CD4-positive, alpha-beta T cell (primary cell): ENCODE data around the gene RPL32. TPM values are rescaled to one million over a fixed set of nuclear protein-coding genes. Genes with fewer than 3 reads are reported as not detected.

Experiments
- ATAC-seq: fragments of 200-7000 bp; cut with Tn5 transposase; one replicate; pipeline ENCODE4 v1.10.0; 2022; ENCODE audit warnings: mild to moderate bottlenecking; ENCODE audit not compliant: poor library complexity
- CTCF ChIA-PET: fragments of 350-600 bp; sonication (Branson Sonifier 250); formaldehyde crosslinking; loops from one replicate; lab custom pipeline; 2021; ENCODE audit warnings: antibody characterized with exemption, inconsistent platforms; lab: Charles Lee
- POLR2A ChIA-PET: fragments of 350-600 bp; sonication (Branson Sonifier 250); formaldehyde crosslinking; loops from one replicate; lab custom pipeline; 2021; ENCODE audit warnings: antibody characterized with exemption, inconsistent platforms; lab: Charles Lee
- DNase-seq, 14 experiments: peaks; one replicate each; pipeline ENCODE4 v3.0.0-alpha.2; 2013 to 2020; ENCODE audit warnings: mixed read lengths in 2 of 14
- H3K27ac ChIP-seq, 2 donors: one replicate each; pipeline versions ENCODE4 v1.5.1 to v1.7.0; 2013; ENCODE audit warnings: low read length in 2 of 2, low read depth in 1 of 2, mild to moderate bottlenecking in 1 of 2
- H3K27me3 ChIP-seq, 2 experiments: 1 replicate in 1 of 2; 2 replicates in 1 of 2; pipeline versions ENCODE4 v1.6.1 to v1.7.0; 2013; ENCODE audit warnings: low read length in 2 of 2, control low read depth in 1 of 2, mild to moderate bottlenecking in 1 of 2, moderate library complexity in 1 of 2; ENCODE audit not compliant: insufficient read depth in 2 of 2, control insufficient read depth in 1 of 2
- H3K36me3 ChIP-seq: one replicate; pipeline ENCODE4 v1.6.1; 2013; ENCODE audit warnings: low read length, control low read depth; ENCODE audit not compliant: insufficient read depth
- H3K4me1 ChIP-seq: one replicate; pipeline ENCODE4 v1.6.1; 2013; ENCODE audit warnings: low read length, control low read depth; ENCODE audit not compliant: insufficient read depth
- H3K4me3 ChIP-seq: one replicate; pipeline ENCODE4 v1.5.1; 2013; ENCODE audit warnings: mild to moderate bottlenecking, low read length, moderate library complexity
- H3K9me3 ChIP-seq, 2 experiments: 1 replicate in 1 of 2; 2 replicates in 1 of 2; pipeline versions ENCODE4 v1.6.1 to v1.7.0; 2013; ENCODE audit warnings: low read length in 2 of 2, mild to moderate bottlenecking in 2 of 2, control low read depth in 1 of 2, moderate library complexity in 1 of 2; ENCODE audit not compliant: control insufficient read depth in 1 of 2, insufficient read depth in 1 of 2
- H3K27ac Mint-ChIP-seq: one replicate; pipeline ENCODE4 v1.8.0; 2020; ENCODE audit warnings: mixed read lengths
- H3K27me3 Mint-ChIP-seq: one replicate; pipeline ENCODE4 v1.8.0; 2021; ENCODE audit warnings: mixed read lengths
- H3K36me3 Mint-ChIP-seq: one replicate; pipeline ENCODE4 v1.8.0; 2021; ENCODE audit warnings: low read depth, mixed read lengths
- H3K4me1 Mint-ChIP-seq: one replicate; pipeline ENCODE4 v1.8.0; 2021; ENCODE audit warnings: low read depth, mixed read lengths
- H3K4me3 Mint-ChIP-seq: one replicate; pipeline ENCODE4 v1.8.0; 2020; ENCODE audit warnings: mild to moderate bottlenecking, mixed read lengths
- H3K9me3 Mint-ChIP-seq: one replicate; pipeline ENCODE4 v1.8.0; 2020; ENCODE audit warnings: mixed read lengths
- CTCF ChIP-seq: fragments of 200-600 bp; IDR thresholded peaks from one replicate; pipeline ENCODE4 v1.8.0; 2022; ENCODE audit warnings: antibody characterized with exemption, mild to moderate bottlenecking
- intact Hi-C, 2 experiments: fragments of 100-400 bp; cut with DNase I in 1 of 2; cut with micrococcal nuclease in 1 of 2; formaldehyde crosslinking; loops; one replicate each; pipeline versions ENCODE4 v1.15.1 to v1.9.0; 2023 to 2025; cut with DNase I, micrococcal nuclease
- total RNA-seq, 174 experiments: library from RNA in 2 of 174; stranded (reverse) in 2 of 174; gene quantifications; one replicate each; pipeline ENCODE4 v1.2.3 and lab custom pipeline; 2021 to 2026

The RPL32 gene
- total RNA-seq, 2 experiments from 2014 or later: 4,308 to 4,667 TPM

- H3K4me1 ChIP-seq: peaks cover 16% of the 10 kb centered on the region
- H3K27me3 ChIP-seq: no peaks in the 10 kb centered on the region
- Mint-ChIP-seq H3K27me3 (no peaks in the 10 kb centered on the region), H3K4me1 (peaks cover 19% of the 10 kb centered on the region), H3K9me3 (no peaks in the 10 kb centered on the region), H3K27ac (no peak overlapping the region), H3K4me3 (peak overlapping the region; percentile 83), H3K36me3 (peaks cover 6% of the 10 kb centered on the region)
- DNase-seq (peak; percentile 89 to 97 (median 93)), ATAC-seq (peak; percentile 99)
- no peaks in the 10 kb centered on the region for H3K36me3 ChIP-seq
- POLR2A ChIA-PET: interaction anchor here (0.7 to 4.5 kb wide), 11 partner anchors 9 to 326 kb away, joined by 3 to 62 read pairs (median 4); partner anchors contain the start of genes CAND2, RAF1, RPL32 and TSEN2
- H3K9me3 ChIP-seq: no peaks in the 10 kb centered on the region
- H3K27ac ChIP-seq: no peak overlapping the region
- intact Hi-C loops: loop anchor here (1.0 to 2.0 kb wide), 4 partner anchors 13 to 157 kb away; partner anchors contain the start of genes CAND2 (in 1 of the 2) and RPL32 (in 1 of the 2)
- H3K4me3 ChIP-seq: peak overlapping the region; percentile 42
- CTCF ChIA-PET: interaction anchor here (0.6 to 2.9 kb wide), 14 partner anchors 9 to 640 kb away, joined by 3 to 29 read pairs (median 4); partner anchors contain the start of genes CAND2 and RPL32
- TF ChIP-seq CTCF: peak; percentile 92
These were observed 31.2 kb downstream of the RPL32 start for GRCh38 chr3:12810013-12810780.

GRCh38 chr3:12809435-12809834, 31.9 kb downstream of the RPL32 start:
- H3K9me3 Mint-ChIP-seq: no peaks in the 10 kb centered on the region
- H3K36me3 Mint-ChIP-seq: peaks cover 12% of the 10 kb centered on the region
- peaks cover 19% of the 10 kb centered on the region for H3K4me1 Mint-ChIP-seq
- DNase-seq (no peak), ATAC-seq (no peak)
- no peaks in the 10 kb centered on the region for H3K9me3 ChIP-seq
- H3K4me3 Mint-ChIP-seq: peak overlapping the region; percentile 83
- no peak for TF ChIP-seq CTCF
- no peak overlapping the region for H3K27ac Mint-ChIP-seq
- peaks cover 16% of the 10 kb centered on the region for H3K4me1 ChIP-seq
- CTCF ChIA-PET: interaction anchor here (1.1 to 2.9 kb wide), 10 partner anchors 8 to 80 kb away, joined by 3 to 29 read pairs (median 4); partner anchors contain the start of genes CAND2 and RPL32
- H3K27ac ChIP-seq: no peak overlapping the region
- H3K27me3 ChIP-seq: no peaks in the 10 kb centered on the region
- POLR2A ChIA-PET: interaction anchor here (1.2 to 4.5 kb wide), 4 partner anchors 9 to 145 kb away, joined by 4 to 62 read pairs (median 16); partner anchors contain the start of genes CAND2, RAF1 and RPL32
- no peaks in the 10 kb centered on the region for H3K27me3 Mint-ChIP-seq
- intact Hi-C loops: loop anchor here in 1 of 2 experiments (2.0 kb wide), 1 partner anchor 21 kb away; no protein-coding TSS in a partner anchor
- H3K4me3 ChIP-seq: no peak overlapping the region
- no peaks in the 10 kb centered on the region for H3K36me3 ChIP-seq

- H3K27me3 Mint-ChIP-seq: no peaks in the 10 kb centered on the region
- no peaks in the 10 kb centered on the region for H3K9me3 Mint-ChIP-seq
- no peak overlapping the region for H3K4me3 ChIP-seq
- peaks cover 14% of the 10 kb centered on the region for H3K36me3 Mint-ChIP-seq
- H3K27ac ChIP-seq: no peak overlapping the region
- no peaks in the 10 kb centered on the region for H3K36me3 ChIP-seq
- H3K4me1 ChIP-seq: peaks cover 16% of the 10 kb centered on the region
- H3K27me3 ChIP-seq: no peaks in the 10 kb centered on the region
- peak overlapping the region; percentile 83 for H3K4me3 Mint-ChIP-seq
- intact Hi-C loops: loop anchor here in 1 of 2 experiments (2.0 kb wide), 1 partner anchor 20 kb away; no protein-coding TSS in a partner anchor
- ATAC-seq (no peak), DNase-seq (no peak)
- peaks cover 19% of the 10 kb centered on the region for H3K4me1 Mint-ChIP-seq
- ChIA-PET POLR2A (interaction anchor here (0.6 to 4.5 kb wide), 4 partner anchors 10 to 275 kb away, joined by 4 to 62 read pairs (median 4); partner anchors contain the start of gene RPL32), CTCF (interaction anchor here (1.1 to 2.9 kb wide), 3 partner anchors 10 to 32 kb away, joined by 3 to 29 read pairs (median 15); partner anchors contain the start of gene RPL32)
- no peaks in the 10 kb centered on the region for H3K9me3 ChIP-seq
- no peak overlapping the region for H3K27ac Mint-ChIP-seq
- no peak for TF ChIP-seq CTCF
These were observed 32.4 kb downstream of the RPL32 start for GRCh38 chr3:12809001-12809400.
